ENCODE measurements around the gene UBE3C. TPM values are rescaled to one million over a fixed set of nuclear protein-coding genes. Genes with fewer than 3 reads are reported as not detected.

UBE3C gene
- total and polyA plus RNA-seq, 2 of the 13 experiments (the other 11 are each of a cell fraction or from before 2014, with no cell fraction given) = 27.0 to 48.2 TPM

- TF ChIP-seq ZNF546 (CRISPR knock-in tag; conservative IDR thresholded peaks at IDR 0.05) (no peak), SATB2 (CRISPR knock-in tag; IDR thresholded peaks at IDR 0.05) (no peak), NR2F6 (IDR thresholded peaks at IDR 0.05) (no peak), NR2F6 (CRISPR knock-in tag; IDR thresholded peaks at IDR 0.05) (0 out of 2 replicates have a peak, but pooled peaks have one; percentile 11), ZNF451 (CRISPR knock-in tag; IDR thresholded peaks at IDR 0.05) (0 out of 2 replicates have a peak, but pooled peaks have one; percentile 46), MAZ (IDR thresholded peaks at IDR 0.05; ENCODE audit: borderline replicate concordance, low read depth, low read length) (no peak), MAZ (CRISPR knock-in tag; IDR thresholded peaks at IDR 0.05; ENCODE audit: low read depth) (peak; percentile 63; the same call in 1 of the 2 replicates), SPEN (CRISPR knock-in tag; IDR thresholded peaks at IDR 0.05; ENCODE audit: low read depth) (peak; percentile 90), AKAP8 (CRISPR knock-in tag; IDR thresholded peaks at IDR 0.05) (no peak), SOX13 (IDR thresholded peaks at IDR 0.05) (no peak), SOX13 (CRISPR knock-in tag; conservative IDR thresholded peaks at IDR 0.05 in 1 of 2, IDR thresholded peaks at IDR 0.05 in 1 of 2) (no peak), DDIT3 (CRISPR knock-in tag; IDR thresholded peaks at IDR 0.05) (no peak), TMF1 (CRISPR knock-in tag; IDR thresholded peaks at IDR 0.05; ENCODE audit: low read depth) (no peak; the same call in none of the 2 replicates), MXD4 (CRISPR knock-in tag; IDR thresholded peaks at IDR 0.05) (no peak), CBFB (CRISPR knock-in tag; IDR thresholded peaks at IDR 0.05) (peak; percentile 34; the same call in 1 of the 2 replicates), CREB3 (CRISPR knock-in tag; IDR thresholded peaks at IDR 0.05) (no peak), ZNF710 (CRISPR knock-in tag; IDR thresholded peaks at IDR 0.05; ENCODE audit: borderline replicate concordance) (no peak), POLR2AphosphoS2 (IDR thresholded peaks at IDR 0.05; ENCODE audit: low read depth, low read length) (no peak), RBM39 (IDR thresholded peaks at IDR 0.05; ENCODE audit: low read depth, low read length, poor library complexity, severe bottlenecking) (no peak), GABPB1 (CRISPR knock-in tag; IDR thresholded peaks at IDR 0.05) (peak; percentile 67), ZNF496 (CRISPR knock-in tag; IDR thresholded peaks at IDR 0.05; ENCODE audit: insufficient replicate concordance) (no peak), KAT2B (IDR thresholded peaks at IDR 0.05; ENCODE audit: borderline replicate concordance, low read depth, low read length) (no peak), ZIK1 (CRISPR knock-in tag; IDR thresholded peaks at IDR 0.05; ENCODE audit: borderline replicate concordance, low read depth) (no peak; the same call in 1 of the 2 replicates), DRAP1 (CRISPR knock-in tag; IDR thresholded peaks at IDR 0.05) (no peak), ZNF674 (CRISPR knock-in tag; IDR thresholded peaks at IDR 0.05; ENCODE audit: low read depth) (no peak)
- TF ChIP-seq, protein P1, sequence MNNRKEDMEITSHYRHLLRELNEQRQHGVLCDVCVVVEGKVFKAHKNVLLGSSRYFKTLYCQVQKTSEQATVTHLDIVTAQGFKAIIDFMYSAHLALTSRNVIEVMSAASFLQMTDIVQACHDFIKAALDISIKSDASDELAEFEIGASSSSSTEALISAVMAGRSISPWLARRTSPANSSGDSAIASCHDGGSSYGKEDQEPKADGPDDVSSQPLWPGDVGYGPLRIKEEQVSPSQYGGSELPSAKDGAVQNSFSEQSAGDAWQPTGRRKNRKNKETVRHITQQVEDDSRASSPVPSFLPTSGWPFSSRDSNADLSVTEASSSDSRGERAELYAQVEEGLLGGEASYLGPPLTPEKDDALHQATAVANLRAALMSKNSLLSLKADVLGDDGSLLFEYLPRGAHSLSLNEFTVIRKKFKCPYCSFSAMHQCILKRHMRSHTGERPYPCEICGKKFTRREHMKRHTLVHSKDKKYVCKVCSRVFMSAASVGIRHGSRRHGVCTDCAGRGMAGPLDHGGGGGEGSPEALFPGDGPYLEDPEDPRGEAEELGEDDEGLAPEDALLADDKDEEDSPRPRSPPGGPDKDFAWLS (CRISPR knock-in tag; IDR thresholded peaks at IDR 0.05; ENCODE audit: borderline replicate concordance) = no peak
Observed at GRCh38 chr7:157138424-157139110, at the start of gene UBE3C (continued).

Data from HepG2 (cell line).